ENCODE data around the gene JAZF1. TPM values are rescaled to one million over a fixed set of nuclear protein-coding genes. Genes with fewer than 3 reads are reported as not detected.
"Not testable (repeated sequence)": the region's sequence is repeated elsewhere in the genome, so short reads cannot be mapped to it uniquely, and the experiment has no call there.

JAZF1 gene
- polyA plus RNA-seq, 1 experiment, result 11.6 TPM

GRCh38 chr7:28016297-28016696, 164.3 kb downstream of the JAZF1 start:
- no peak for DNase-seq (ENCODE audit: low read depth)
- H3K36me3 ChIP-seq (ENCODE audit: control insufficient read depth, insufficient read depth, low read length), result peaks cover 2% of the 10 kb centered on the region; the same call in 1 of the 2 replicates
- no peaks in the 10 kb centered on the region for H3K27me3 ChIP-seq (ENCODE audit: control insufficient read depth, insufficient read depth, low read length)
- TF ChIP-seq CTCF (IDR thresholded peaks at IDR 0.05; ENCODE audit: insufficient read depth, low read depth, low read length), result no peak
- no peak overlapping the region for H3K4me3 ChIP-seq (ENCODE audit: low read depth, low read length)
- ChIA-PET POLR2A (no interaction called here), CTCF (interaction anchor here (0.6 to 1.7 kb wide), 3 partner anchors 8 to 428 kb away, joined by 3 read pairs; no protein-coding TSS in a partner anchor)

- Histone ChIP-seq H3K27me3 (ENCODE audit: control insufficient read depth, insufficient read depth, low read length) (no peaks in the 10 kb centered on the region), H3K36me3 (ENCODE audit: control insufficient read depth, insufficient read depth, low read length) (peaks cover 2% of the 10 kb centered on the region; the same call in 1 of the 2 replicates), H3K4me3 (ENCODE audit: low read depth, low read length) (no peak overlapping the region)
- DNase-seq (ENCODE audit: low read depth), result no peak
- no peak for TF ChIP-seq CTCF (IDR thresholded peaks at IDR 0.05; ENCODE audit: insufficient read depth, low read depth, low read length)
- CTCF ChIA-PET, result interaction anchor here (0.6 to 0.8 kb wide), 2 partner anchors 94 to 694 kb away, joined by 3 read pairs; no protein-coding TSS in a partner anchor
- POLR2A ChIA-PET, result no interaction called here
Observed at GRCh38 chr7:28015169-28015568, 165.4 kb downstream of the JAZF1 start.

- H3K27me3 ChIP-seq (ENCODE audit: control insufficient read depth, insufficient read depth, low read length); CTCF ChIA-PET: not testable (repeated sequence)
Observed at GRCh38 chr7:28014340-28014739, 166.3 kb downstream of the JAZF1 start.

DNA sequence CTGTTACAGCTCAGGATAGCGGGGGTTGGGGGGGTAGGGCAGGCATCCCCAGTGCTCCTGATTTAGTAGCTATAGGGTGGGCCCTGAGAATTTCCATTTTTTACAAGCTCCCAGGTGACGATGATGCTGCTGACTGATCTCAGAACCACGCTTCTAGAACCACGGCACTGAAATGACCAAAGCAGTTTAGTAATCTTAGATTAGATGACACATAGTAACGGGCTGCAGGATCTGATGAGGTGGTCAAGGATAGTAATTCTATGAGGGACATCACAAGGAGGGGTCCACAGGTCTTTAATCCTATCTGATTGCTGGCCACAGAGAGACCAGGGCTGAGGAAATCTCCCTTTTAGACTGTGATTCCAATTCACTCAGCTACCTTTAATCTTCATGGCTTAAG, 167.2 kb downstream of the JAZF1 start:
- no peaks in the 10 kb centered on the region for H3K27me3 ChIP-seq (ENCODE audit: control insufficient read depth, insufficient read depth, low read length)
- CTCF ChIA-PET, result interaction anchor here (1.2 to 1.3 kb wide), 2 partner anchors 59 to 66 kb away, joined by 3 read pairs; no protein-coding TSS in a partner anchor
- H3K36me3 ChIP-seq (ENCODE audit: control insufficient read depth, insufficient read depth, low read length), result peaks cover 2% of the 10 kb centered on the region; the same call in 1 of the 2 replicates
- POLR2A ChIA-PET, result no interaction called here
- no peak for DNase-seq (ENCODE audit: low read depth)
- no peak for TF ChIP-seq CTCF (IDR thresholded peaks at IDR 0.05; ENCODE audit: insufficient read depth, low read depth, low read length)
- H3K4me3 ChIP-seq (ENCODE audit: low read depth, low read length), result no peak overlapping the region

More at GRCh38 chr7:28014340-28014739, 166.3 kb downstream of the JAZF1 start:
- H3K36me3 ChIP-seq (ENCODE audit: control insufficient read depth, insufficient read depth, low read length); DNase-seq (ENCODE audit: low read depth); POLR2A ChIA-PET; H3K4me3 ChIP-seq (ENCODE audit: low read depth, low read length): not testable (repeated sequence)

- Histone ChIP-seq H3K4me3 (ENCODE audit: low read depth, low read length) (no peak overlapping the region), H3K36me3 (ENCODE audit: control insufficient read depth, insufficient read depth, low read length) (peaks cover 2% of the 10 kb centered on the region; the same call in 1 of the 2 replicates), H3K27me3 (ENCODE audit: control insufficient read depth, insufficient read depth, low read length) (no peaks in the 10 kb centered on the region)
- TF ChIP-seq CTCF (IDR thresholded peaks at IDR 0.05; ENCODE audit: insufficient read depth, low read depth, low read length), result no peak
- POLR2A ChIA-PET, result no interaction called here
- DNase-seq (ENCODE audit: low read depth), result no peak
- CTCF ChIA-PET, result interaction anchor here (1.2 to 1.3 kb wide), 2 partner anchors 58 to 66 kb away, joined by 3 read pairs; no protein-coding TSS in a partner anchor
Observed at GRCh38 chr7:28013019-28013418, 167.6 kb downstream of the JAZF1 start.

GRCh38 chr7:28008911-28009310, 171.7 kb downstream of the JAZF1 start:
- no peak for TF ChIP-seq CTCF (IDR thresholded peaks at IDR 0.05; ENCODE audit: insufficient read depth, low read depth, low read length)
- H3K27me3 ChIP-seq (ENCODE audit: control insufficient read depth, insufficient read depth, low read length), result no peaks in the 10 kb centered on the region
- DNase-seq (ENCODE audit: low read depth), result no peak
- H3K36me3 ChIP-seq (ENCODE audit: control insufficient read depth, insufficient read depth, low read length), result no peaks in the 10 kb centered on the region
- ChIA-PET CTCF (interaction anchor here (0.7 to 1.3 kb wide), 4 partner anchors 8 to 88 kb away, joined by 3 read pairs; no protein-coding TSS in a partner anchor), POLR2A (no interaction called here)
- H3K4me3 ChIP-seq (ENCODE audit: low read depth, low read length), result no peak overlapping the region

All from BJ (cell line).